ENCODE results near the gene CRIM1.

Gene CRIM1

DNA sequence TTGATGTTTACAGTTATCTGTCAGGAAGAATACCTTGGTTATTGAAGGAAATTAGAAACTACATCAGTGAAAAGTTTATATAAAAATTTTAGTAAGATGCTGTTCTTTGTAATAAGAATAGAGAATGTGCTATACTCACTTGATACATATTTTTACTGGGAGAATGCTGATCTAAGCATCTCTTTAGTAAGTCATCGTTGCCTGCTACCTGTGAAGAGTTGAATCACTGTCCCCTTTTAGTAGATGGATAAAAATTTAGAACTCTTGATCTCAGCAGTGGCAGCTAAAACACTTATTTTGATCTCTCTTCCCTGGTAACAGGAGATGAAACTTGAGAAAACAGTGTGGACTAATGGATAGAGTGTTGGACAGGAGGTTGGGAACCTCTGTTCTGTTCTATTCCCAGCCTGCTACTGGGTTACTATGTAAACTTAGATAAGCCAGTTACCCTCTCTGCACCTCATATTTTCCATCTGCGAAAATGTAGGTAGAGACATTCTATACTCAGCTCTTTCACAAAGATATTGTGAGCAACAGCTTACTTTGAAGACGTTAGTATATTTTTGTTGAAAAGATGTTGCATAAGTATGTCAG is 142.1 kb downstream of the CRIM1 start:
- H3K4me1 Mint-ChIP-seq: no peaks in the 10 kb centered on the region
- ATAC-seq: no peak
- H3K27me3 Mint-ChIP-seq: no peaks in the 10 kb centered on the region
- H3K36me3 Mint-ChIP-seq: no peaks in the 10 kb centered on the region
- H3K27ac Mint-ChIP-seq: no peak overlapping the region
- H3K9me3 Mint-ChIP-seq: no peaks in the 10 kb centered on the region
- H3K4me3 Mint-ChIP-seq: no peak overlapping the region

DNA sequence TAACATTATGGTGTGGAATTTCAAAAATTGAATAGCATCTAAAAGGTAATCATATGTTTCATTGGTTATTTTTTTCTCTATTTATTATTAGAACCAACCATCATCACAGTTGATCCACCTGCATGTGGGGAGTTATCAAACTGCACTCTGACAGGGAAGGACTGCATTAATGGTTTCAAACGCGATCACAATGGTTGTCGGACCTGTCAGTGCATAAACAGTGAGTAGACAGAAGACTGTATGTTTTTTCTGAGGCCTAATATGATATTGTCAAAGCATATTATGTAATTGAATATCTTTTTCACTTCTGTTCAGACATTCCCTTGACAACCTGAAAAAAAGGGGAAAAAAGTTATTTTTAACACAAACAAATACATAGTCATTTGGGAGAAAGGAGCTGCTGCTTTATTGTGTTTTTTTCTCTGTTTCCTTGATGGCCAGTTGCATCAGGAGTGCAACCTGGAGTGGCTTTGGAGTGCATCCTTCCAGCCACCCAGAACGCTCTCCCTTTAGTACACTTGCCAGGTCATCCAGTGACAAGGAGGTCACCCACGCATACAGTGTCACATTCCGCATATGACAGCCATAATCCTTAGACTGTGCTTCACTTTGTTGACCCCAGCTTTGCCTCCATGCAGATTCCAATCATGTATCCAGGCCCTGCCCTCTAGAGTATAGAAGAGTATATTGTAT is 143.7 kb downstream of the CRIM1 start:
- Mint-ChIP-seq H3K27ac (no peak overlapping the region), H3K9me3 (no peaks in the 10 kb centered on the region)
- no peak for ATAC-seq

DNA sequence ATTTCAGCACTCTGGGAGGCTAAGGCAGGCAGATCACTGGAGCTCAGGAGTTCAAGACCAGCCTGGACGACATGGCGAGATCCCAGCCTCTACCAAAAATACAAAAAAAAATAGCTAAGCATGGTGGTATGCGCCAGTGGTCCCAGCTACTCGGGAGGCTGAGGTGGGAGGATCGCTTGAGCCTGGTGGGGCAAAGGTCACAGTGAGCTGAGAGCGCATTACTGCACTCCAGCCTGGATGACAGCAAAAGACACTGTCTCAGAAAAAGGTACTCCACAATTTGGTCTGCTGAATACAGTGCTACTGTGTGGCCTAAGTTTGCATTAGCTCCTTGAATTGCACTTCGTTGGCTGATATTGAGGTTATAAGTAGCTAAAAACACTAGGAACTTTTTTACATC is 144.5 kb downstream of the CRIM1 start:
- no peak for ATAC-seq
- H3K27ac Mint-ChIP-seq: no peak overlapping the region
- no peak overlapping the region for H3K4me3 Mint-ChIP-seq
- H3K9me3 Mint-ChIP-seq: no peaks in the 10 kb centered on the region
- no peaks in the 10 kb centered on the region for H3K36me3 Mint-ChIP-seq
- H3K27me3 Mint-ChIP-seq: no peaks in the 10 kb centered on the region
- H3K4me1 Mint-ChIP-seq: no peaks in the 10 kb centered on the region

More for the DNA sequence above, 143.7 kb downstream of the CRIM1 start:
- no peak overlapping the region for H3K4me3 Mint-ChIP-seq
- H3K27me3 Mint-ChIP-seq: no peaks in the 10 kb centered on the region
- no peaks in the 10 kb centered on the region for H3K36me3 Mint-ChIP-seq
- H3K4me1 Mint-ChIP-seq: no peaks in the 10 kb centered on the region

DNA sequence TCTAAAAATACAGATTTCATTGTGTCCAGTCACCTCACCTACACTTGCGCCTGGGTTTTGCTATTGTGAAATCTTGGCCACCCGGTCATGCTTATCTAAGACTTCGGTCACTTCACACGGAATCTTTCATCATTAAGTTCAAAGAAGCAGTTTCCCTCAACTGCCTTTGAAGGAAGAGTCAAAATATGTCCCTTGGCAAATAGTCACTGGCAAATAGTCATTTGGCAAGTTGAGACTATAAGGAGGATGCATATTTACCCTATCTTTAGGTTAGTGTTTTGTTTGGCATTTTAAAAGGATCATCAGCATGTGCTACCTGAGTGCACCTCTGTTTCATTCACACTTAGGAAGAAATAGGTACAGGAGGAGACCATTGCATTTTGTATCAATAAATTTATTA is 146.5 kb downstream of the CRIM1 start:
- Mint-ChIP-seq H3K27ac (no peak overlapping the region), H3K9me3 (no peaks in the 10 kb centered on the region), H3K36me3 (no peaks in the 10 kb centered on the region), H3K4me3 (no peak overlapping the region), H3K27me3 (no peaks in the 10 kb centered on the region), H3K4me1 (no peaks in the 10 kb centered on the region)
- no peak for ATAC-seq

- no peak overlapping the region for H3K4me3 Mint-ChIP-seq
- no peaks in the 10 kb centered on the region for H3K9me3 Mint-ChIP-seq
- no peaks in the 10 kb centered on the region for H3K36me3 Mint-ChIP-seq
- peak; percentile 77 for ATAC-seq
- H3K27me3 Mint-ChIP-seq: no peaks in the 10 kb centered on the region
- no peaks in the 10 kb centered on the region for H3K4me1 Mint-ChIP-seq
- H3K27ac Mint-ChIP-seq: no peak overlapping the region
Measured at GRCh38 chr2:36507408-36507812, 151.8 kb downstream of the CRIM1 start.

GRCh38 chr2:36509075-36509474 is 153.5 kb downstream of the CRIM1 start:
- Mint-ChIP-seq H3K36me3 (no peaks in the 10 kb centered on the region), H3K9me3 (no peaks in the 10 kb centered on the region), H3K27me3 (no peaks in the 10 kb centered on the region), H3K4me3 (no peak overlapping the region), H3K27ac (no peak overlapping the region), H3K4me1 (no peaks in the 10 kb centered on the region)
- ATAC-seq: no peak

- Mint-ChIP-seq H3K4me3 (no peak overlapping the region), H3K27me3 (no peaks in the 10 kb centered on the region), H3K4me1 (no peaks in the 10 kb centered on the region), H3K27ac (no peak overlapping the region), H3K9me3 (no peaks in the 10 kb centered on the region), H3K36me3 (no peaks in the 10 kb centered on the region)
- ATAC-seq: peak; percentile 53
Measured at GRCh38 chr2:36511858-36512603, 156.5 kb downstream of the CRIM1 start.

DNA sequence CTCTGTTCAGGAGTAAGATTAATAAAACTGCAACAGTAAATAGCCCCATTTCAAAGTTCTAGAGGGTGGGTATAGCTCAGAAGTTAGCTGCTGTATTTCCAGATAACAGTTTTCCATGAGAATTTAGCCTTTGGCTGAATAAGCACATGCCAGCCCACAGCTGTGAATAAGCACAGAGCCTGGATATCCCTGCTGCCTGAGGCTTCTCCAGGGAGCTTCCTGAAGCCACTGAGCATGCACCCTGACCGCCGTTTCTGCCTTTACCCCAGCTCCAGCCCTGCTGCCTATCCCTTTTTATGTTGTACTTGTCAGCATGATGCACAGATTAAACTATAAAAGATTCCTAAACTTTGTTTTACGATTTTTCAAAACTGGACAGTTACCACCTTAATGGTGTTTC is 157.1 kb downstream of the CRIM1 start:
- ATAC-seq: no peak
- Mint-ChIP-seq H3K4me3 (no peak overlapping the region), H3K27me3 (no peaks in the 10 kb centered on the region), H3K36me3 (no peaks in the 10 kb centered on the region), H3K27ac (no peak overlapping the region), H3K9me3 (no peaks in the 10 kb centered on the region), H3K4me1 (no peaks in the 10 kb centered on the region)

DNA sequence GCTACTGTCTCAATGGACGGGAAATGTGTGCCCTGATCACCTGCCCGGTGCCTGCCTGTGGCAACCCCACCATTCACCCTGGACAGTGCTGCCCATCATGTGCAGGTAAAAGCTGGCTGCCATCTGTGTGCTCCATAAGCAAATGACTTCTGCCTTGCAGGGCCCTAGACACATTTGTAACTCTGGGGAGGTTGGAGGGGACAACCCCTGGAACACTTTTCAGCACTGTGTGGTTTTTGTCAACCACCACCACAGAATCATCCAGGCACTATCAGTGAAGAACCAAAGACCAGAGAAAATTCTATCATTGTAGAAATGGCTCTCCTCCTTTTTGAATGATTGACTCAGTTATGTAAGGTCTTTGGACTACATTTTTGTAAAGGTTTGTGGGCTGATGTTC is 158.1 kb downstream of the CRIM1 start:
- H3K27me3 Mint-ChIP-seq: no peaks in the 10 kb centered on the region
- H3K36me3 Mint-ChIP-seq: no peaks in the 10 kb centered on the region
- ATAC-seq: peak; percentile 14
- H3K9me3 Mint-ChIP-seq: no peaks in the 10 kb centered on the region
- no peak overlapping the region for H3K27ac Mint-ChIP-seq
- no peak overlapping the region for H3K4me3 Mint-ChIP-seq
- H3K4me1 Mint-ChIP-seq: no peaks in the 10 kb centered on the region

GRCh38 chr2:36515538-36515937 is 160.0 kb downstream of the CRIM1 start:
- ATAC-seq: no peak
- H3K27me3 Mint-ChIP-seq: no peaks in the 10 kb centered on the region
- H3K4me1 Mint-ChIP-seq: no peaks in the 10 kb centered on the region
- H3K36me3 Mint-ChIP-seq: no peaks in the 10 kb centered on the region
- H3K4me3 Mint-ChIP-seq: no peak overlapping the region
- no peaks in the 10 kb centered on the region for H3K9me3 Mint-ChIP-seq
- no peak overlapping the region for H3K27ac Mint-ChIP-seq

- H3K4me3 Mint-ChIP-seq: no peak overlapping the region
- no peak overlapping the region for H3K27ac Mint-ChIP-seq
- H3K27me3 Mint-ChIP-seq: no peaks in the 10 kb centered on the region
- no peaks in the 10 kb centered on the region for H3K36me3 Mint-ChIP-seq
- ATAC-seq: no peak
- H3K9me3 Mint-ChIP-seq: no peaks in the 10 kb centered on the region
- no peaks in the 10 kb centered on the region for H3K4me1 Mint-ChIP-seq
Measured at GRCh38 chr2:36516136-36516870, 160.7 kb downstream of the CRIM1 start.

GRCh38 chr2:36520431-36520830 is 164.9 kb downstream of the CRIM1 start:
- H3K4me3 Mint-ChIP-seq: no peak overlapping the region
- H3K4me1 Mint-ChIP-seq: no peaks in the 10 kb centered on the region
- no peaks in the 10 kb centered on the region for H3K36me3 Mint-ChIP-seq
- no peak overlapping the region for H3K27ac Mint-ChIP-seq
- H3K27me3 Mint-ChIP-seq: no peaks in the 10 kb centered on the region
- H3K9me3 Mint-ChIP-seq: no peaks in the 10 kb centered on the region
- ATAC-seq: no peak

- no peaks in the 10 kb centered on the region for H3K9me3 Mint-ChIP-seq
- H3K36me3 Mint-ChIP-seq: no peaks in the 10 kb centered on the region
- H3K27ac Mint-ChIP-seq: no peak overlapping the region
- H3K4me1 Mint-ChIP-seq: no peaks in the 10 kb centered on the region
- H3K4me3 Mint-ChIP-seq: no peak overlapping the region
- H3K27me3 Mint-ChIP-seq: no peaks in the 10 kb centered on the region
- ATAC-seq: no peak
Measured at GRCh38 chr2:36523153-36523552, 167.6 kb downstream of the CRIM1 start.

DNA sequence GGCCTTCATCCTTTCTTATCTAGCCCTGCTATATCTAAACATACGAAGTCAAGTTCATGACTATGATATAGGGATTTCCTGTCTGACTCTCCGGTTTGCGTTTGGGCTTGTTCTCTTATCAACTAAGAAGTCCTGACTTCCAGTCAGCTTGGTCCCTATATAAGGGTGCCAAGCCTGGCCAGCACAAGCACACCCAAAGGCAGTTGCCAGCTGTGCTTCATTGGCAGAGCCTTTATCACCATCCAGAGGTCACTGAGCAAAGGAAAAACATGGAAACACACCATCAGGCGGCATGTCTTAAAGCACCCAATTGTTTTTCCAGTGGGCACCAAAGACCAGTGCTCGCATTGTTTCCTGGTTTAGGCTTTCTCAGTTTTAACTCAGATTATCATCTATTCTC is 169.7 kb downstream of the CRIM1 start:
- Mint-ChIP-seq H3K4me3 (no peak overlapping the region), H3K4me1 (peaks cover 1% of the 10 kb centered on the region), H3K36me3 (no peaks in the 10 kb centered on the region), H3K9me3 (no peaks in the 10 kb centered on the region), H3K27me3 (no peaks in the 10 kb centered on the region), H3K27ac (no peak overlapping the region)
- ATAC-seq: no peak

DNA sequence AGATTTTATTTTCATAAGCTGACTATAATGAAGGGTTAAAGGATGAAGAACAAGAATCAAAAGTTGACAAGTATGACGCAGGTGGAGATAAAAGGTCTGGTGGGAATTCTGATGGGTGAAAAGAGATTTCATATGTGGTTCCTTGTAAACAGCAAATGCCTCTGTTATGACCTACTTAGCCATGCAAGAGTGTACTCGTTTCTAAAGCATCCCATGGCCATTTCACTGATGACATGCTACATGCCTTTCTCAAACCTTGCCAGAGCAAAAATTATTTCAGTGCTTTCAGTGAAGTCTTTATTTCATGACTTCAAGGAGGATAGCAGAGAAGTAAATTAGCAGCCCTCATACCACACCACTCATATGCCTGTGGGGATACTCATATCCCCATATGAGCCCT is 170.6 kb downstream of the CRIM1 start:
- peaks cover 11% of the 10 kb centered on the region for H3K4me1 Mint-ChIP-seq
- no peak overlapping the region for H3K27ac Mint-ChIP-seq
- no peaks in the 10 kb centered on the region for H3K36me3 Mint-ChIP-seq
- H3K27me3 Mint-ChIP-seq: no peaks in the 10 kb centered on the region
- H3K9me3 Mint-ChIP-seq: no peaks in the 10 kb centered on the region
- H3K4me3 Mint-ChIP-seq: no peak overlapping the region
- ATAC-seq: no peak
